DMS 273 (cell line): Measurements from ENCODE around the gene MITD1.
A peak's percentile ranks its signal among the peaks of the same experiment; 100 is the strongest.
"Not testable (repeated sequence)": the region's sequence is repeated elsewhere in the genome, so short reads cannot be mapped to it uniquely, and the experiment has no call there.

Experiments
- DNase-seq: peaks from one replicate; lab custom pipeline; 2025; ENCODE audit not compliant: unreplicated experiment; lab: John Stamatoyannopoulos, UW

Gene MITD1

GRCh38 chr2:99180755-99181623, at the start of gene MITD1, which contains the start of gene MRPL30:
MITD1 (minus strand) TSS chr2:99181058; CDS start chr2:99180981, 77 bp downstream.
MRPL30 (plus strand) TSS chr2:99181184; CDS start chr2:99186204, 5,020 bp downstream.
- DNase-seq = peak; percentile 97

GRCh38 chr2:99217929-99218501, 37.2 kb upstream of the MITD1 start:
- DNase-seq = no peak

- no peak for DNase-seq
Observed at GRCh38 chr2:99216096-99216495, 35.2 kb upstream of the MITD1 start.

- no peak for DNase-seq
Observed at GRCh38 chr2:99205491-99205890, 24.6 kb upstream of the MITD1 start.

GRCh38 chr2:99201959-99202678, 21.3 kb upstream of the MITD1 start:
- DNase-seq = no peak

GRCh38 chr2:99200076-99200800, 19.4 kb upstream of the MITD1 start:
- no peak for DNase-seq

GRCh38 chr2:99198103-99198841, 17.4 kb upstream of the MITD1 start:
- DNase-seq = no peak

- not testable (repeated sequence) for DNase-seq
Observed at GRCh38 chr2:99192364-99192763, 11.5 kb upstream of the MITD1 start.

GRCh38 chr2:99190548-99190947, 9.7 kb upstream of the MITD1 start:
- no peak for DNase-seq

GRCh38 chr2:99188357-99188756, 7.5 kb upstream of the MITD1 start:
- no peak for DNase-seq

GRCh38 chr2:99187011-99187410, 6.2 kb upstream of the MITD1 start:
- no peak for DNase-seq

GRCh38 chr2:99184811-99185210, 4.0 kb upstream of the MITD1 start:
- DNase-seq = no peak

GRCh38 chr2:99183025-99183424, 2.2 kb upstream of the MITD1 start:
- DNase-seq = no peak

GRCh38 chr2:99181624-99182000, 754 bp upstream of the MITD1 start:
- peak; percentile 35 for DNase-seq

- no peak for DNase-seq
Observed at GRCh38 chr2:99171377-99172140, 9.3 kb downstream of the MITD1 start.

- DNase-seq = no peak
Observed at GRCh38 chr2:99169534-99169933, 11.3 kb downstream of the MITD1 start.

GRCh38 chr2:99166218-99166617, 14.6 kb downstream of the MITD1 start:
- no peak for DNase-seq

GRCh38 chr2:99159594-99159993, 21.3 kb downstream of the MITD1 start:
- DNase-seq = no peak

GRCh38 chr2:99158599-99158998, 22.3 kb downstream of the MITD1 start:
- no peak for DNase-seq

GRCh38 chr2:99156891-99157290, 24.0 kb downstream of the MITD1 start:
- DNase-seq = no peak
